Adipose tissue (tissue), 3 donors: ENCODE data around the gene ATXN1. TPM values are rescaled to one million over a fixed set of nuclear protein-coding genes. Genes with fewer than 3 reads are reported as not detected.

ENCODE experiments used
- H3K27ac ChIP-seq: one replicate; pipeline ENCODE4 v1.5.1; 2013; ENCODE audit warnings: low read depth, low read length
- WGBS, 3 donors: extraction: QIAGEN DNeasy Blood & Tissue Kit; methylation state at CpG; one replicate each; pipeline ENCODE4 v1.1.7; 2013; 5-methylcytosine and 5-hydroxymethylcytosine counted together
- polyA plus RNA-seq, 3 donors: library from polyadenylated mRNA; stranded (reverse); fragments of 200-250 nt; gene quantifications; one replicate each; pipeline ENCODE4 v1.2.3, GENCODE V29; 2013
- donor health status: healthy with polysubstance abuse.
- donor health status: Bipolar disorder and iron deficiency.
- donor health status: healthy.

Gene ATXN1
- polyA plus RNA-seq, 3 donors: 2.6 to 7.2 (median 6.8) TPM

- WGBS, 3 donors: 60 to 83% (median 66%) methylated on average over 7 of the region's 7 CpGs
- no peak overlapping the region for H3K27ac ChIP-seq
Measured at GRCh38 chr6:16305246-16305725, 456.0 kb downstream of the ATXN1 start.

- 76 to 77% (median 76%) methylated on average over 27 of the region's 27 CpGs for whole genome bisulfite sequencing, 3 donors
- no peak overlapping the region for H3K27ac ChIP-seq
Measured at GRCh38 chr6:16302721-16303552, 458.3 kb downstream of the ATXN1 start.

- H3K27ac ChIP-seq: no peak overlapping the region
- WGBS, 3 donors: 92 to 94% (median 93%) methylated on average over 7 of the region's 7 CpGs
Measured at GRCh38 chr6:16301511-16301910, 459.7 kb downstream of the ATXN1 start.

- 90 to 95% (median 95%) methylated on average over 3 of the region's 3 CpGs for WGBS, 3 donors
- no peak overlapping the region for H3K27ac ChIP-seq
Measured at GRCh38 chr6:16299861-16300260, 461.4 kb downstream of the ATXN1 start.

GRCh38 chr6:16296061-16296670, 465.1 kb downstream of the ATXN1 start:
- 91 to 95% (median 94%) methylated on average over 7 of the region's 7 CpGs for WGBS, 3 donors
- H3K27ac ChIP-seq: no peak overlapping the region

- 85 to 93% (median 92%) methylated on average over 5 of the region's 5 CpGs for WGBS, 3 donors
- H3K27ac ChIP-seq: no peak overlapping the region
Measured at GRCh38 chr6:16295471-16295870, 465.8 kb downstream of the ATXN1 start.

GRCh38 chr6:16295060-16295459, 466.2 kb downstream of the ATXN1 start:
- WGBS, 3 donors: 85 to 92% (median 91%) methylated on average over 15 of the region's 15 CpGs
- no peak overlapping the region for H3K27ac ChIP-seq

- no peak overlapping the region for H3K27ac ChIP-seq
- WGBS, 3 donors: 93 to 95% (median 94%) methylated on average over 10 of the region's 10 CpGs
Measured at GRCh38 chr6:16294371-16294770, 466.9 kb downstream of the ATXN1 start.

- 72 to 81% (median 79%) methylated on average over 8 of the region's 8 CpGs for WGBS, 3 donors
- H3K27ac ChIP-seq: no peak overlapping the region
Measured at GRCh38 chr6:16292942-16293341, 468.3 kb downstream of the ATXN1 start.

- WGBS, 3 donors: 77 to 87% (median 81%) methylated on average over 5 of the region's 5 CpGs
- no peak overlapping the region for H3K27ac ChIP-seq
Measured at GRCh38 chr6:16292432-16292831, 468.8 kb downstream of the ATXN1 start.

GRCh38 chr6:16291739-16292138, 469.5 kb downstream of the ATXN1 start:
- no peak overlapping the region for H3K27ac ChIP-seq
- WGBS, 3 donors: 82 to 91% (median 90%) methylated on average over 6 of the region's 6 CpGs

- no peak overlapping the region for H3K27ac ChIP-seq
- WGBS, 3 donors: 96 to 98% (median 97%) methylated on average over 26 of the region's 26 CpGs
Measured at GRCh38 chr6:16288163-16288562, 473.1 kb downstream of the ATXN1 start.

GRCh38 chr6:16286151-16286522, 475.1 kb downstream of the ATXN1 start:
- H3K27ac ChIP-seq: no peak overlapping the region
- 55 to 67% (median 62%) methylated on average over 15 of the region's 15 CpGs for WGBS, 3 donors

- 79 to 90% (median 87%) methylated on average over 11 of the region's 11 CpGs for WGBS, 3 donors
- H3K27ac ChIP-seq: no peak overlapping the region
Measured at GRCh38 chr6:16285467-16286150, 475.7 kb downstream of the ATXN1 start.

- H3K27ac ChIP-seq: no peak overlapping the region
- WGBS, 3 donors: 93 to 96% (median 96%) methylated on average over 14 of the region's 14 CpGs
Measured at GRCh38 chr6:16284472-16284871, 476.8 kb downstream of the ATXN1 start.

- WGBS, 3 donors: 91 to 94% (median 92%) methylated on average over 4 of the region's 4 CpGs
- no peak overlapping the region for H3K27ac ChIP-seq
Measured at GRCh38 chr6:16282370-16282769, 478.9 kb downstream of the ATXN1 start.

GRCh38 chr6:16279243-16279642, 482.0 kb downstream of the ATXN1 start:
- 82 to 95% (median 84%) methylated on average over 5 of the region's 5 CpGs for WGBS, 3 donors
- H3K27ac ChIP-seq: no peak overlapping the region

- H3K27ac ChIP-seq: no peak overlapping the region
- WGBS, 3 donors: 96 to 97% (median 97%) methylated on average over 9 of the region's 9 CpGs
Measured at GRCh38 chr6:16278750-16279149, 482.5 kb downstream of the ATXN1 start.

GRCh38 chr6:16278048-16278724, 483.1 kb downstream of the ATXN1 start:
- H3K27ac ChIP-seq: no peak overlapping the region
- WGBS, 3 donors: 90 to 93% (median 91%) methylated on average over 10 of the region's 10 CpGs
